HL-60/S4 (cell line): ENCODE data around the gene TTC38.

ENCODE experiments used
- in situ Hi-C: fragments of 300-500 bp; cut with MboI; formaldehyde crosslinking; loops from 2 replicates; pipeline ENCODE4 v1.14.3; 2022; ENCODE audit warnings: low sequenced_read_pairs

TTC38 gene

DNA sequence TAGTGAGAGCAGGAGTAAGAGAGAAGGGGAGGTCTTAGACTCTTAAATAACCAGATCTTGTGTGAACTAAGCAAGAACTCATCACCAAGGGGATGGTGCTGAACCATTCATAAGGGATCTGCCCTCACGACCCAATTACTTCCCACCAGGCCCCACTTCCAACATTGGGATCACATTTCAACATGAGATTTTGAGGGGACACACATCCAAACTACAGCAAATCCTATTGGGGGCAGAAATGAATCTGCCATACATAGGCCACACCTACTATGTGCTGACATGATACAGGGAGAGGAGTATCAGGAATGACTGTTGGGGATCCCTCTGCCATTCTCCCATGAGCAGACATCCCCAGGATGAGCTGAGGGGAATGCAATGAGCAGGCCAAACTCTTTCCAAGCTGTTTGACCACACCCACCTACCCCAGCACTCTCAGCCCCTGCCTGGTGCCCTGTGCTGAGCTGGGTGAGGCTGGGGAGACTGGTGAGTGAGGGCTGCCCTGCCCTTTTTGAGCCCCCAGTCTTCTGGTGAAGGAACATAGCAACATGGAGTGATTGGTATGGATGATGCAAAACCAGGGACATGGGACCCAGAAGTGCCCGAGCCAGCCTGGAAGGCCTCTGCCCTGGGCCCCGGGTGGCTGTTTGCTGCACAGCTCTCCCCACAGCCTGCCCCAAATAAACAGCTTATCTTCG is 27.6 kb downstream of the TTC38 start:
- in situ Hi-C loops = no loop called here

DNA sequence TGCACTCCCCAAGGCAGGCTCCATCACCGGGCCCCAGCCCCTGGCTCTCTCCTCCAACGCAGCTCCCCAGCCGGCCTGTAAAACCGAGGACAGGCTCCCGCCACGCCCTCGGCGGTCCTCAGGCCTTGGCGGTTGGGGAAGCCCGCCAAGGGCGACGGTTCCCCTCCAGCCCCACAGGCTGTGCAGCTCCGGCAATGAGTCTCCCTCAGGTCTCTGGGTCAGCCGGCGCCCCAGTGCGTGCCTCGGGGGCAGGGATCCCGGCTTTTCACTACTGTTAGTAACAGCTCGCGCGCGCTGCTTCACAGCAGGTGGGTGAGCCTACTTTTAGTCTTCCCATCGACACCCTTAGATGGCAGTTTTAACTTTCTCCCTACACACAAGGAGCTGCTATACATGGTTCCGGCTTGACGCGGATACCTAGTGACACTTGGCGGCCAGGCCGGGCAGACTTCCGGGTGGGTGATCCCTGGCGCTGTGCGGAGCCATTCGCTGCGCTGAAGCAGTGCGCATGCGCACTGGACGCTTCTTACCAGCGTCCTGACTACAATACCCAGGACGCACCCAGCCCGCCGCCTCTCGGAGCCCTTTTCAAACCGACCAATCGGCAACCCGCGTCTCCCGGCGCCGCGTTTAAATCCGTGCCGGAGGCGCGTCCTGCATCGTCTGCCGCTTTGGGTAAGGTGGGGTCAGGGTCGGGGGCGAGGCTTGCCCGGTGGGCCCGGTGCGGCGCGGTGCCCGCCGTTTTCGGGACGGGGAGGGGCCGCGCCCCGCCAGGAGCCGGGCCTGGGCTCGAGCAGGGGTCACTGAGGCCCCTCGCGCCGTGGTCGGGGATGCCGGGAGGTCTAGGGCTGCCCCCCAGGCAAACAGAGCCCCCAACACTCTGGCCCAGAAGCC is 28.7 kb downstream of the TTC38 start, which contains the start of gene GTSE1:
TSS of gene GTSE1 (plus strand) at position 614 of the 894 bp plus-strand sequence. CDS start 531 bp downstream, outside the sequence.
- in situ Hi-C loops = no loop called here

DNA sequence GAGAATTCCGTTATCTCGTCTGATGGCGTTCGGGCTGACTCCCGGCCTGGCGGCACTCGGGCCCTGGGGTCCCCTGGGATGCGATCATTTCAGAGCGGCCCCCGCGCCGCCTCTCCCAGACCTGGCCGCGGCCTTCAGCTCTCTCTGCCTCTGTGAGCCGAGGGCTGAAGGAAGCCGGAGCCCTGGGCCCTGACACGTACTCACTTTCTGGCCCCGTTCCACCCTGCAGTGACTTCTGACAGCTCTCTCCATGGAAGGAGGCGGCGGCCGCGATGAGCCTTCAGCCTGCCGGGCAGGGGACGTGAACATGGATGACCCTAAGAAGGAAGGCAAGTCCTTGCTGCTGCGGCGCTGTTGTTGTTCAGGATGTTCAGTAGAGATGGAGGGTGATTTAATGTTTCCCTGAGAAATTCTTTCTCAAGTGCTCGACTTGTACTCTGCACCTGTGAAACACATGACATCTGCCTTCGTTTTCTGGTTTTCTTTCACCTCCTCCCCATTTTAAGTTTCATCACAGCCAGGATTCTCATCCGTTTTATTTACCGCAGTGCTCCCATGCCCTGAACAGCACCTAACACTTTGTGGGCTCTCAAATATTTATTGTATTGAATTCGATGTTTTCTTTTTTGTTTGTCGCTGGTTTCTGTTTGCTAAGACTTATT is 29.5 kb downstream of the TTC38 start:
- in situ Hi-C loops = no loop called here

DNA sequence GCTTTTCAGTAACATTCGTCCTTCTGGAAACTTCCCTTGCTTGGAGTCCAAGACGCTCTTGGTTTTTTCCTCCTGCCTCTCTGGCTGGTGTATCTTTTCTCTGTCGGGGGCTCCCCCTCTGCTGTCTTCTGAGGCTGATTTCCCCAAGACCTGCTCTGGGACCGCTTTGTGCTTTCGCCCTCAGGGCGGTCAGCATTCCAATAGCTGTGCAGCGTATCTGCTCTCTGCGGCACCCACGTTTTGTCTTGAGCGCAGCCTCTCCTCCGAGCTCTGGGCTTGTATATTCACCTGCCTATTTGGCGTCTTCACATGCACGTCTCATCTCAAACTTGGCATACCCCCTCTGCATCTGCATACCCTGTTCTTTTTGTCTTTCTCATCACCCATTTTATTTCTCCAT is 31.3 kb downstream of the TTC38 start:
- in situ Hi-C loops = no loop called here

DNA sequence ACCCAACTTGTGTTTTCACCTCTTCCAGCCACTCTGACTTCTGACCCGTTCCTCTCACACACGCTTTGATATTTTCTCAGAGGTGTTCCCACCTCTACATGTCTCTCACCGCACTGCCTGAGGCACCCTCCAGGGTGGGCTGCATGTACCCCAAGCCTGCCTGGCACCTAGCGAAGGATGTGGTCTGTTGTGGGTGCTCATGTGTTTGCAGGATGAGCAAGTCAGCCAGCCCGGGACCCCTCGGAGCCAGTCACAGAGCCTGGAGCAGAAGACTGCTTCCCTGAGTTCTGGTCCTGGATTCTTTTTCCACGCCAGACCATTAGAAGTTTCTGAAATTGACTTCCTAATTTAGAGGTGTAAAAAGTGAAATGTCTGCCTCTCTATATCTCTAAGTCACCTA is 32.7 kb downstream of the TTC38 start:
- in situ Hi-C loops = no loop called here

DNA sequence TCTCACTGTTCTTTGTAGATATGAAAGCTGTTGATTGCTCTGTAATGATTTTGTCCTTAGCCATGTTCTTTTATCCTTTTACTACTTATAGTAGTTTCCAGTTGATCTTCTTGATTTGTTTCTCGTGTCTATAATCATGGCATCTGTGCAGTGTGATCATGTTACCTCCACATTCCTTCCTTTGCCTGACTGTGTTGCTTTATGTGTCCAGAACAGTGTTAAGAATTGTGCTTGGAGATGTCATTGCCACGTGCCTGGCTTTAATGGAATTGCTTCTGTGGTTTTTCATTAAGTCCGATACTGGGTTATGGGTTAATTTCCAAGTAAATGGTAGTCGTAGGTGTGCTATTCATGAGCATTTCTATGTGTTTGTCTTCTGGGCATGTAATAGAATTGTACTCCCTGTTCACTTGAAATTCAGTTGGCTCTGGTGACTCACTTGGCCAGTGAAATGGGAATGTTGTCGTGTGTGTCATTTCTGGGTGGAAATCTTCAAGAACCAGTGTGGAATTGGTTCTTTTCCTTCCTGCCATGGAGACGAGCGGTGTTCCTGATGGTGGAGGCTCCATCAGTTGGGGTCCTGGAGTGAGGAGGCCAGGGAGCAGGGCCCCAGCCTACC is 35.6 kb downstream of the TTC38 start:
- in situ Hi-C loops = no loop called here

DNA sequence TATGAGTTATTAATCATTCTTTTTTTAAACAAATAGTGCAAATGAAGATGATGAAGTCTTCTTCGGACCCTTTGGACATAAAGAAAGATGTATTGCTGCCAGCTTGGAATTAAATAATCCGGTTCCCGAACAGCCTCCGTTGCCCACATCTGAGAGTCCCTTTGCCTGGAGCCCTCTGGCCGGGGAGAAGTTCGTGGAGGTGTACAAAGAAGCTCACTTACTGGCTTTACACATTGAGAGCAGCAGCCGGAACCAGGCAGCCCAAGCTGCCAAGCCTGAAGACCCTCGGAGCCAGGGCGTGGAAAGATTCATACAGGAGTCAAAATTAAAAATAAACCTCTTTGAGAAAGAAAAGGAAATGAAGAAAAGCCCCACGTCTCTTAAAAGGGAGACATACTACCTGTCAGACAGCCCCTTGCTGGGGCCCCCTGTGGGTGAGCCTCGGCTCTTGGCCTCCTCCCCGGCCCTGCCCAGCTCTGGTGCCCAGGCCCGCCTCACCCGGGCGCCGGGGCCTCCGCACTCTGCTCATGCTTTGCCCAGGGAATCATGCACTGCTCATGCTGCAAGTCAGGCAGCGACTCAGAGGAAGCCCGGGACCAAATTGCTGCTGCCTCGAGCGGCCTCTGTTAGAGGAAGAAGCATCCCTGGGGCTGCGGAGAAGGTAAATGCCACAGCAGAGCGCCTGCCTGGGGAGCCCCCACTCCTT is 40.6 kb downstream of the TTC38 start:
- in situ Hi-C loops = no loop called here

DNA sequence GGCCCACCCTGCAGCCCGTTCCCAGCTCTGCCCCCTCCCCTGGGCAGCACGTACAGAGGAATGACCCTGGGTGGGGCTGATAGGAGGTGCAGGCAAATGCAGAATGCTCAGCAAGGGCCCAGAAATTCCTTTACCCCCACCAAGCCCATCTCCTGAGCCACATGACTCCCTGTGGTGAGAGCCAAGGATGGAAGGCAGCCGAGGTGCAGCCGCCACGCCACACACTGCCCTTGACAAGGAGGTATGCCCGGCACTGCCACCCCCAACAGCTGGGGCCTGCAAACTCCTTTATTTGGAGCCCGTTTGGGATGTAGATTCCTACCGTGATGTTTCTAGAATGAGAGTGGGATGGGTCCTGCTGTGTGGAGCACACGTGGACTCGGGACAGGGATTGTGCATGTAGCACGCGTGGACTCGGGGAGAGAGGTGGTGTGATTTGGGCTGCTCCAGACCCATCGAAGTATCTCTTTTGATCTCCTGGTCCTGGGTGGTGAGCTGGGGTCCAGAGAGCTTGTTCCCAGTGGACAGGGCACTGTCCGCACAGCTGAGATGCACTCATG is 41.8 kb downstream of the TTC38 start:
- in situ Hi-C loops = loop anchor here (5.0 to 10.0 kb wide), 2 partner anchors 187 to 305 kb away; no protein-coding TSS in a partner anchor

DNA sequence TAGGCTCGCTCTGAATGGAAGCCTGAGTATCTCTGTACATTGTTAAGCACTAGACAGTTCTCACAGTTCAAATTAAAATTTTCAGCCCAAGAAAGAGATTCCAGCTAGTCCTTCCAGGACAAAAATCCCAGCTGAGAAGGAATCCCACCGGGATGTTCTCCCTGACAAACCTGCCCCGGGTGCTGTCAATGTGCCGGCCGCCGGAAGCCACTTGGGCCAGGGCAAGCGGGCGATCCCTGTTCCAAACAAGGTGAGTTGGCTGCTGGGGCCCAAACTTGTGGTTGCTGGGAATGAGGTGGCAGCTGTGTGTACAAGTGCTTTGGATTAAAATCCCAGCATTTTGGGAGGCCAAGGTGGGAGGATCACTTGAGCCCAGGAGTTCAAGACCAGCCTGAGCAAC is 44.2 kb downstream of the TTC38 start:
- in situ Hi-C loops = loop anchor here (5.0 to 10.0 kb wide), 2 partner anchors 190 to 307 kb away; no protein-coding TSS in a partner anchor

DNA sequence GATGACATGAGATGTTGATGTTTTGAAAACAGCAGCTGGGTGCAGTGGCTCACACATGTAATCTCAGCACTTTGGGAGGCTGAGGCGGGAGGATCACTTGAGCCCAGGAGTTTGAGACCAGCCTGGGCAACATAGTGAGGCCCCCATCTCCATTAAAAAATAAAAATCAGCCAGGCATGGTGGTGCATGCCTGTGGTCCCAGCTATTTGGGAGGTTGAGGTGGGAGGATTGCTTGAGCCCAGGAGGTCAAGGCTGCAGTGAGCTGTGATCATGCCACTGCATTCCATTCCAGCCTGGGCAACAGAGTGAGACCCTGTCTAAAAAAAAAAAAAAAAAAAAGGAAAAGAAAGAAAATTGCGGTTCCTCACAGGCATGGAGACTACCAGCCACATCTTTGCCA is 45.0 kb downstream of the TTC38 start:
- in situ Hi-C loops = loop anchor here (5.0 to 10.0 kb wide), 2 partner anchors 191 to 308 kb away; no protein-coding TSS in a partner anchor

DNA sequence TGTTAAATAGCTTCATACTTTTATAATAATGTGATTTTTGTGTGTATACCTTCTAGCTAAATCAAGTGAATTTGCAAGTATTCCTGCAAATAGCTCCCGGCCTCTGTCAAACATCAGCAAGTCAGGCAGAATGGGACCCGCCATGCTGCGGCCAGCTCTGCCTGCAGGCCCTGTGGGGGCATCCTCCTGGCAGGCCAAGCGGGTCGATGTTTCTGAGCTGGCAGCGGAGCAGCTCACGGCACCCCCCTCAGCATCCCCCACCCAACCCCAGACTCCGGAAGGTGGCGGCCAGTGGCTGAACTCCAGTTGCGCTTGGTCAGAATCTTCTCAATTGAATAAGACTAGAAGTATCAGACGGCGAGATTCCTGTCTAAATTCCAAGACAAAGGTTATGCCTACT is 48.2 kb downstream of the TTC38 start:
- in situ Hi-C loops = loop anchor here (10.0 kb wide), 1 partner anchor 311 kb away; no protein-coding TSS in a partner anchor

DNA sequence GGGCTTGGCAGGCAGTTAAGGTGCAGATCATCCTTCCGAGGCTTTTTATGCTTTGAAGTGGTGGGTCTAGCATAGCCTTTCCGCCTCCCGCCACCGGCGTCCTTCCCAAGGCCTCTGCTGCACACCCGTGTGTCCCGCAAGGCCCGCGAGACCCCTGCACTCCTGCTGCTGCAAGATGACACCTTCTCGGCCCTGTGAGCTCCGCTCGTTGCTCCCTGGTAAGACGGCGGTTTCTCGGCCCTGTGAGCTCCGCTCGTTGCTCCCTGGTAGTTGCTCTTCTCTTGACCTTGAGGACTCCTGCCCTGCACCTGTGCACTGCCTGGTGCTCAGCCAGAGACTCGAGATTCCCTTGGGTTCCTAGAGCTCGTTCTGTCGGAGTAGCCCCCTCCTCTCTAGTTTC is 49.8 kb downstream of the TTC38 start:
- in situ Hi-C loops = loop anchor here (10.0 kb wide), 1 partner anchor 313 kb away; no protein-coding TSS in a partner anchor

DNA sequence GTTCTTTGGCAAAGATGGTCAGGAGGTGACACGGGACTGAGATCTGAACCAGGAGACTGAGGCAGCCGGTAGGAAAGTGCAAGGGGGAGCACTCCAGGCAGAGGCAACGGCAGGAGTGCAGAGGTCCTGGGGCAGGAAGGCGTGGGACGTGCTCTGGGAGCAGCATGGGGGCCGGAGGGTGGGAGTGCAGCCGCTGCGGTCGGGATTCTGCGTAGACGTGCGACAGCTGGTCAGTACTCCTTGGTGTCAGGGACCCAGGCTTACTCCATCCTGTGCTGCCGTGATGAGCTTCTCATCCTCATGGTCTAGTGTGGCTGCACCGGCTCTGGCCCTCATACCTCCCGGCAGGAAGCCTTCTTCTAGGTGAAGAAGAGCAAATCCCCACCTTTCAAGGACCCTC is 50.8 kb downstream of the TTC38 start:
- in situ Hi-C loops = loop anchor here (10.0 kb wide), 1 partner anchor 314 kb away; no protein-coding TSS in a partner anchor

DNA sequence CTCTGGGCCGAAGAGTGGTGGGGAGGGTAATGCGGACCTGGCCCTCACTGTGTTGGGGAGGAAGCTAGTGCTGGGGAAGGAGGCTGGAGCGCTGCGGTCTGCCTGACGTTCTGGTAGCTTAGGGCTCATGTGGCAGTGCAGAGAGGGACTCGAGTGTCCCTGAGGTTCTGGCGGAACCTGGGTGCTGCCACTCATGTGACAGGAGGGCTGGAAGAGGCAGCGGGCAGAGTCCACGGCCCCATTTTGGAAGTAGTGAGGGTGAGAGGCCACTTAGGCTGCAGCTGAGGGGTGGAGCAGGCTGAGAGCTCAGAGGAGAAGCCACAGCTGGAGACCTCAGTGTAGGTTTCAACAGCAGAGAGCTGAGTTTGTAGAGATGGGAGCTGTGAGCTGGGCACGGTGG is 51.5 kb downstream of the TTC38 start:
- in situ Hi-C loops = loop anchor here (10.0 kb wide), 1 partner anchor 315 kb away; no protein-coding TSS in a partner anchor

DNA sequence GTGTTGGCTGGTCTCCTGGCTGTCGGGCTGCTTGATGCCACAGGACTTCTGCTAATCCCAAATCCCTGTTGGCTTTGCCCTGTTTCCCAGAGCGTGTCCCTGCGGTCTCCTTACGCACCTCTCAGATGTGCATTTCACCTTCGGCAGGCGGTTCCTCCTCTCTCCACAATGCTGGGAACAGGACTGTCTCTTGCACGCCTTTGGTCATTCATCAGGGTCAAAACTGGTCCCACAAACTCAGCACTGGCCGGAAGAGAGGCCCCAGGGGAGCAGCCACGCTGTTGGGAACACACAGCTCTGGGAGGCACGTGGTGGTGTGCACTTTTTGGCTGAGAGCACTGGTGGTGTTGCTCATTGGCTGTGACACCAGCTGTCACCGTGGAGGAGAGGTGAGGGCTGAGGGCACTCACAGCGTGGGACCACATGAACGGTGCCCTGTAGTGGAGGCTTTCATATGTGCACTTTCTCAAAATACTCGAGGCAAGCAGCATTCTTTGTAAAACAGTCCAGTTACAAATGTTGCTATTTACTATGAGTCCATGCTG is 52.4 kb downstream of the TTC38 start:
- in situ Hi-C loops = no loop called here

DNA sequence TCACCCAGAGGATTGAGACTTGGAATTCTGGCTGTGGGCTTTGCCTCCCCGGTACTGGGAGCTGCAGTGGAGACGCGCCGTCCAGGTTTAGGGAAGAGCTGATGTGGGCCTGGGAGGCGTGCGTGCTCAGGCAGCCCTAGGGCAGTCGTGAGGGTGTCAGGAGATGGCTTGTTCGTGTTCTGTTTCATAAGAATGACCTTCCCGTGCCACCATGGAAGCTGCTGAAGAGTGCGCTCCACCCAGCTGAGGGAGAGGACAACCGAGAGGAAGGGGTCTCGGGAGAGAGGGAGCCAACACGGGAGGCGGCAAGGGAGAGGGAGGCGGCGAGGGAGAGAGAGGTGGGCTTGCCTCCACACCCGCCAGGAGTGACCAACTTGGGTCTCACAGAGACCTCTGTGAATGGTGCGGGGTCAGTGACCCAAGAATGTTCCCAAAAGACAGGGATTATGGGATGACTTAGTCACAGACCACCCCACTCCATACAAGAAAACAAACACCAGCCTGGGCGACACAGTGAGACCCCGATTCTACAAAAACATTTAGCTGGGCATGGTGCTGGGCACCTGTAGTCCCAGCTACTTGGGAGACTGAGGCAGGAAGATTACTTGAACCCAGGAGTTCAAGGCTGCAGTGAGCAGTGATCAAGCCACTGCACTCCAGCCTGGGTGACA is 53.0 kb downstream of the TTC38 start:
- in situ Hi-C loops = no loop called here

DNA sequence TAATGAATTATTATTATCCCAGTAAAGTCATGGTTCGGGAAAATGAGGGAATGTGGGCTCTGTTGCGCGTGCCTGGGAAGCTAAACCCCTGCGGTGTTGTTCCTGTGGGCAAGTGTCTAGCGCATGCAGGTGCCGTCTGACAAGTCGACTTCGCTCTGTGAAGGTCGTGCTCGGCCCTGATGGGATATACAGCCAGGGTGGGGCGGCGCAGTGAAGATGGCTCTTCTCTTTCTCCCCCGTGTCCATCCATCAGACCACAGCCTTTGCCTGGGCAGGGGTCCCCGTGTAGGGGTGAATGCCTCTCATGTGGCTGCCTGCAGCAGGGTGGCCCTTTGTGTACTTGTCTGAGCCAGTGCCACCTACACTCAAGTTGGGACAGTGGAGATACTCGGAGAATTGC is 54.9 kb downstream of the TTC38 start:
- in situ Hi-C loops = no loop called here

DNA sequence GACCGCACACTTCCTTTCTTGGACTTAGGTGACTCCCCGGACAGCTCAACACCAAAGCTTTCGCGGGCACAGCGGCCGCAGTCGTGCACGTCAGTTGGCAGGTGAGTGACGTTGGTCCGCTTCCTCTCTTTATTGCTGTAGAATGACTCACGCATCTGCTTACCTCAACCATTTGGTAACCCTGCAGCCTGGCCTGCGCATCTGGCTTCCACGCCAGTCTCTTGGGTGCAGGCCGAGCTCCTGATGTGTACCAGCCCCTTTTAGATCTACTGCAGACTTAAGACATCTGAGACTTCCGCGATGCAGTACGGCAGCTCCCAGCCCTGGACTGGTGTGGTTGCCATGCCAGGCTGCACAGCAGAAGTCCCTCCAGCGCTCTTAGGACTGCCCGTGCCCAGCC is 55.4 kb downstream of the TTC38 start:
- in situ Hi-C loops = no loop called here
